ENCODE data around the gene NR3C2. TPM values are rescaled to one million over a fixed set of nuclear protein-coding genes. Genes with fewer than 3 reads are reported as not detected.
"Not testable (repeated sequence)": the region's sequence is repeated elsewhere in the genome, so short reads cannot be mapped to it uniquely, and the experiment has no call there.

NR3C2 gene
- polyA plus RNA-seq, 3 donors, result 0.09 to 0.27 (median 0.20) TPM

DNA sequence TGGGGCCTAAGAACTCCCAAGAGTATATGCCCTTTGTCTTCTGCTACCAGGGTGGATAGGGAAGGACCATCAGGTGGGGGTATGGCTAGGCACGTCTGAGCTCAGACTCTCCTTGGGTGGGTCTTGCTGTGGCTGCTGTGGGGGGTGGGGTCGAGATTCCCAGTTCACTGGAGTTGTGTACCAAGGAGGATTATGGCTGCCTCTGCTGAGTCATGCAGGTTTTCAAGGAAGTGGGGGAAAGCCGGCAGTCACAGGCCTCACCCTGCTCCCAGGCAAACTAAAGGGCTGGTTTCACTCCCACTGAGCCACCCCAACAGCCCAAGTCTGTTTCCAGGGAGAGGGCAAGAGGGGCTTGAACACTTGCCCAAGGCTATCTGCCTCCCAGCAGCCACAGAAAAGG is 249.7 kb downstream of the NR3C2 start:
- H3K4me2 ChIP-seq (replicated peaks; ENCODE audit: extremely low read depth, low read length, poor library complexity, severe bottlenecking), result no peak overlapping the region
- Mint-ChIP-seq H3K4me1 (no peaks in the 10 kb centered on the region), H3K4me3 (no peak overlapping the region), H3K27me3 (ENCODE audit: low read depth in 3 of 3) (peaks cover 0 to 2% (median 1%) of the 10 kb centered on the region in 3 donors), H3K27ac (no peak overlapping the region), H3K9me3 (peaks cover 5 to 16% (median 8%) of the 10 kb centered on the region in 7 donors), H3K36me3 (no peaks in the 10 kb centered on the region)
- no peaks in the 10 kb centered on the region for H3K27me3 ChIP-seq (ENCODE audit: control insufficient read depth in 2 of 2, insufficient read depth in 2 of 2, low read length in 2 of 2)
- H3K4me1 ChIP-seq (ENCODE audit: control insufficient read depth in 1 of 2, insufficient read depth in 2 of 2, low read length in 2 of 2), result no peaks in the 10 kb centered on the region
- no peaks in the 10 kb centered on the region for H4K20me1 ChIP-seq (ENCODE audit: insufficient read depth, low read length)
- H3K9me3 ChIP-seq (replicated peaks in 1 of 2; ENCODE audit: control insufficient read depth in 1 of 2, insufficient read depth in 1 of 2, low read length in 2 of 2), result peaks cover 0 to 6% of the 10 kb centered on the region in 2 donors
- no peak overlapping the region for H3K9ac ChIP-seq (ENCODE audit: insufficient read depth, low read length, poor library complexity, severe bottlenecking)
- TF ChIP-seq, protein P1, sequence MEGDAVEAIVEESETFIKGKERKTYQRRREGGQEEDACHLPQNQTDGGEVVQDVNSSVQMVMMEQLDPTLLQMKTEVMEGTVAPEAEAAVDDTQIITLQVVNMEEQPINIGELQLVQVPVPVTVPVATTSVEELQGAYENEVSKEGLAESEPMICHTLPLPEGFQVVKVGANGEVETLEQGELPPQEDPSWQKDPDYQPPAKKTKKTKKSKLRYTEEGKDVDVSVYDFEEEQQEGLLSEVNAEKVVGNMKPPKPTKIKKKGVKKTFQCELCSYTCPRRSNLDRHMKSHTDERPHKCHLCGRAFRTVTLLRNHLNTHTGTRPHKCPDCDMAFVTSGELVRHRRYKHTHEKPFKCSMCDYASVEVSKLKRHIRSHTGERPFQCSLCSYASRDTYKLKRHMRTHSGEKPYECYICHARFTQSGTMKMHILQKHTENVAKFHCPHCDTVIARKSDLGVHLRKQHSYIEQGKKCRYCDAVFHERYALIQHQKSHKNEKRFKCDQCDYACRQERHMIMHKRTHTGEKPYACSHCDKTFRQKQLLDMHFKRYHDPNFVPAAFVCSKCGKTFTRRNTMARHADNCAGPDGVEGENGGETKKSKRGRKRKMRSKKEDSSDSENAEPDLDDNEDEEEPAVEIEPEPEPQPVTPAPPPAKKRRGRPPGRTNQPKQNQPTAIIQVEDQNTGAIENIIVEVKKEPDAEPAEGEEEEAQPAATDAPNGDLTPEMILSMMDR (IDR thresholded peaks at IDR 0.05), result no peak
- H3K36me3 ChIP-seq (replicated peaks in 1 of 2; ENCODE audit: control insufficient read depth in 1 of 2, insufficient read depth in 2 of 2, low read length in 2 of 2), result no peaks in the 10 kb centered on the region
- no peak for DNase-seq
- no peak overlapping the region for H3K27ac ChIP-seq (ENCODE audit: low read depth in 1 of 2, low read length in 2 of 2)
- intact Hi-C loops (cut with micrococcal nuclease), result no loop called here
- 93% methylated on average over 2 of the region's 3 CpGs for WGBS (ENCODE audit: insufficient coverage)
- H3K79me2 ChIP-seq (ENCODE audit: insufficient read depth, low read length), result no peaks in the 10 kb centered on the region
- no peak overlapping the region for H3K4me3 ChIP-seq (replicated peaks in 1 of 3; ENCODE audit: low read depth in 2 of 3, low read length in 3 of 3)
- H2AFZ ChIP-seq (ENCODE audit: insufficient read depth, low read depth, low read length, poor library complexity, severe bottlenecking), result no peak overlapping the region

DNA sequence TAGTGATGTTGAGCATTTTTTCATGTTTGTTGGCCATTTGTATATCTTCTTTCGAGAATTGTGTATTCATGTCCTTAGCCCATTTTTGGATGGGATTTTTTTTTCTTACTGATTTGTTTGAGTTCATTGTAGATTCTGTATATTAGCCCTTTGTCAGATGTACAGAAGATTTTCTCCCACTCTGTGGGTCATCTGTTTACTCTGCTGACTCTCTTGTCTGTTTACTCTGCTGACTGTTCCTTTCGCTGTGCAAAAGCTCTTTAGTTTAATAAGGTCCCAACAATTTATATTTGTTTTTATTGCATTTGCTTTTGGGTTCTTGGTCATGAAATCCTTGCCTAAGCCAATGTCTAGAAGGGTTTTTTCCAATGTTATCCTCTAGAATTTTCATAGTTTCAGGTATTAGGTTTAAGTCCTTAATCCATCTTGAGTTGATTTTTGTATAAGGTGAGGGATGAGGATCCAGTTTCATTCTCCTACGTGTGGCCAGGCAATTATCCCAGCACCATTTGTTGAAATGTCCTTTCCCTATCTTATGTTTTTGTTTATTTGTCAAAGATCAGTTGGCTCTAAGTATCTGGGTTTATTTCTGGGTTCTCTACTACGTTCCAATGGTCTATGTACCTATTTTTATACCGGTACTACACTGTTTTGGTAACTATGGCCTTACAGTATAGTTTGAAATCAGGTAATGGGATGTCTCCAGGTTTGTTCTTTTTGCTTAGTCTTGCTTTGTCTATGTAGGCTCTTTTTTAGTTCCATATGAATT is 254.6 kb downstream of the NR3C2 start:
- H3K4me3 Mint-ChIP-seq; H3K79me2 ChIP-seq (ENCODE audit: insufficient read depth, low read length); H2AFZ ChIP-seq (ENCODE audit: insufficient read depth, low read depth, low read length, poor library complexity, severe bottlenecking); H3K9me3 ChIP-seq (replicated peaks in 1 of 2; ENCODE audit: control insufficient read depth in 1 of 2, insufficient read depth in 1 of 2, low read length in 2 of 2); H3K4me1 Mint-ChIP-seq; intact Hi-C loops (cut with micrococcal nuclease); H3K36me3 ChIP-seq (replicated peaks in 1 of 2; ENCODE audit: control insufficient read depth in 1 of 2, insufficient read depth in 2 of 2, low read length in 2 of 2); H3K27me3 Mint-ChIP-seq (ENCODE audit: low read depth in 3 of 3); H3K9ac ChIP-seq (ENCODE audit: insufficient read depth, low read length, poor library complexity, severe bottlenecking); H3K36me3 Mint-ChIP-seq; H3K4me3 ChIP-seq (replicated peaks in 1 of 3; ENCODE audit: low read depth in 2 of 3, low read length in 3 of 3); H3K27ac Mint-ChIP-seq; H3K4me2 ChIP-seq (replicated peaks; ENCODE audit: extremely low read depth, low read length, poor library complexity, severe bottlenecking); DNase-seq; H3K4me1 ChIP-seq (ENCODE audit: control insufficient read depth in 1 of 2, insufficient read depth in 2 of 2, low read length in 2 of 2); H4K20me1 ChIP-seq (ENCODE audit: insufficient read depth, low read length); H3K27me3 ChIP-seq (ENCODE audit: control insufficient read depth in 2 of 2, insufficient read depth in 2 of 2, low read length in 2 of 2); H3K27ac ChIP-seq (ENCODE audit: low read depth in 1 of 2, low read length in 2 of 2): not testable (repeated sequence)
- 100% methylated on average over 2 of the region's 5 CpGs for WGBS (ENCODE audit: insufficient coverage)
- peaks cover 5 to 13% (median 8%) of the 10 kb centered on the region in 7 donors for H3K9me3 Mint-ChIP-seq
